ENCODE measurements around the gene SCN4A.
A peak's percentile ranks its signal among the peaks of the same experiment; 100 is the strongest.
"Not testable (repeated sequence)": the region's sequence is repeated elsewhere in the genome, so short reads cannot be mapped to it uniquely, and the experiment has no call there.

The SCN4A gene

GRCh38 chr17:63934183-63935112 is 38.3 kb downstream of the SCN4A start:
- DNase-seq (ENCODE audit: low spot score) = no peak

GRCh38 chr17:63933598-63933997 is 39.1 kb downstream of the SCN4A start:
- no peak for DNase-seq (ENCODE audit: low spot score)

- DNase-seq (ENCODE audit: low spot score) = no peak
These were observed 40.0 kb downstream of the SCN4A start for GRCh38 chr17:63932721-63933120.

- no peak for DNase-seq (ENCODE audit: low spot score)
These were observed 40.6 kb downstream of the SCN4A start, which contains the start of gene CD79B for GRCh38 chr17:63931981-63932561. TSS of gene CD79B (minus strand) at chr17:63932331. CDS start at chr17:63932261, 70 bp downstream.

- no peak for DNase-seq (ENCODE audit: low spot score)
These were observed 41.7 kb downstream of the SCN4A start for GRCh38 chr17:63930951-63931575.

GRCh38 chr17:63929860-63930766 is 42.6 kb downstream of the SCN4A start:
- DNase-seq (ENCODE audit: low spot score) = no peak

GRCh38 chr17:63928966-63929695 is 43.6 kb downstream of the SCN4A start:
- no peak for DNase-seq (ENCODE audit: low spot score)

- no peak for DNase-seq (ENCODE audit: low spot score)
These were observed 44.5 kb downstream of the SCN4A start for GRCh38 chr17:63928172-63928666.

GRCh38 chr17:63927464-63928171 is 45.1 kb downstream of the SCN4A start:
- no peak for DNase-seq (ENCODE audit: low spot score)

- DNase-seq (ENCODE audit: low spot score) = no peak
These were observed 46.6 kb downstream of the SCN4A start for GRCh38 chr17:63926164-63926563.

- no peak for DNase-seq (ENCODE audit: low spot score)
These were observed 47.1 kb downstream of the SCN4A start for GRCh38 chr17:63925615-63926014.

- DNase-seq (ENCODE audit: low spot score) = not testable (repeated sequence)
These were observed 50.3 kb downstream of the SCN4A start for GRCh38 chr17:63922402-63922801.

- DNase-seq (ENCODE audit: low spot score) = not testable (repeated sequence)
These were observed 51.9 kb downstream of the SCN4A start for GRCh38 chr17:63920779-63921178.

- not testable (repeated sequence) for DNase-seq (ENCODE audit: low spot score)
These were observed 52.7 kb downstream of the SCN4A start for GRCh38 chr17:63920050-63920449.

GRCh38 chr17:63919311-63919723 is 53.4 kb downstream of the SCN4A start:
- DNase-seq (ENCODE audit: low spot score) = peak; percentile 14

- not testable (repeated sequence) for DNase-seq (ENCODE audit: low spot score)
These were observed 53.9 kb downstream of the SCN4A start, which contains the start of gene GH1 for GRCh38 chr17:63918789-63919305. TSS of gene GH1 (minus strand) at chr17:63918839. CDS start at chr17:63918776, 63 bp downstream.

GRCh38 chr17:63918305-63918704 is 54.4 kb downstream of the SCN4A start:
- no peak for DNase-seq (ENCODE audit: low spot score)

- no peak for DNase-seq (ENCODE audit: low spot score)
These were observed 55.1 kb downstream of the SCN4A start for GRCh38 chr17:63917646-63918045.

- DNase-seq (ENCODE audit: low spot score) = not testable (repeated sequence)
These were observed 55.5 kb downstream of the SCN4A start for GRCh38 chr17:63917206-63917605.
